K562 (cell line): Measurements from ENCODE around the gene EPHA1. TPM values are rescaled to one million over a fixed set of nuclear protein-coding genes. Genes with fewer than 3 reads are reported as not detected.

ENCODE experiments used
- ATAC-seq: fragments of 200-7000 bp; cut with Tn5 transposase; 3 replicates; pipeline ENCODE4 v1.9.1; 2020; ENCODE audit warnings: moderate library complexity
- BruUV-seq: library from RNA; stranded (reverse); fragments of 400-500 nt; replicated peaks from 2 replicates; lab custom pipeline; 2021; lab: Mats Ljungman, UMichigan
- CTCF ChIA-PET: fragments of 300-600 bp; formaldehyde crosslinking; extraction: SDS; loops from one replicate; lab custom pipeline; 2021; ENCODE audit warnings: low intra/inter-chr PET ratio; lab: Yijun Ruan, JAX
- POLR2A ChIA-PET: fragments of 300-600, 350-650 bp; sonication (Branson Sonifier 250); formaldehyde crosslinking; extraction: SDS; loops from one replicate; lab custom pipeline; 2021; ENCODE audit warnings: antibody characterized with exemption, inconsistent platforms; lab: Yijun Ruan, JAX
- DNase-seq, 4 experiments: peaks; one replicate each; pipeline versions ENCODE4 v3.0.0 to v3.0.0-alpha.2; 2011 to 2018; ENCODE audit warnings: low spot score in 3 of 4, mixed read lengths in 3 of 4; ENCODE audit errors: extremely low read depth in 1 of 4
- FAIRE-seq: peaks from 2 replicates; lab custom pipeline; 2011; peaks lifted over from hg19 to GRCh38; lab: Jason Lieb, UNC
- H2AFZ ChIP-seq: 2 replicates; pipeline ENCODE4 v1.6.0; 2011; ENCODE audit warnings: low read depth, low read length, control low read depth, inconsistent platforms
- H3K27ac ChIP-seq: fragments of 200-600 bp; 3 replicates; pipeline ENCODE4 v1.8.0; 2011; ENCODE audit warnings: low read depth, mild to moderate bottlenecking, control low read depth, inconsistent platforms, low read length, moderate library complexity, mixed read lengths; ENCODE audit errors: extremely low read depth
- H3K27me3 ChIP-seq, 2 experiments: fragments of 300-600 bp in 1 of 2; 2 replicates in 1 of 2; 3 replicates in 1 of 2; pipeline versions ENCODE4 v1.6.0 to v1.8.0; 2011; ENCODE audit warnings: inconsistent platforms in 2 of 2, low read length in 2 of 2, mild to moderate bottlenecking in 1 of 2, mixed read lengths in 1 of 2, moderate library complexity in 1 of 2; ENCODE audit not compliant: control insufficient read depth in 2 of 2, insufficient read depth in 2 of 2
- H3K36me3 ChIP-seq: fragments of 300-600 bp; 3 replicates; pipeline ENCODE4 v1.8.0; 2011; ENCODE audit warnings: mild to moderate bottlenecking, low read length, inconsistent platforms; ENCODE audit not compliant: control insufficient read depth, insufficient read depth
- H3K4me1 ChIP-seq, 2 experiments: fragments of 200-600 bp in 1 of 2; replicated peaks in 1 of 2; 2 replicates in 1 of 2; 3 replicates in 1 of 2; pipeline versions ENCODE4 v1.5.1 to v1.8.0; 2011; ENCODE audit warnings: inconsistent platforms in 2 of 2, low read length in 2 of 2, mild to moderate bottlenecking in 1 of 2, mixed read lengths in 1 of 2, moderate library complexity in 1 of 2; ENCODE audit not compliant: control insufficient read depth in 2 of 2, insufficient read depth in 2 of 2
- H3K4me2 ChIP-seq: 2 replicates; pipeline ENCODE4 v1.6.1; 2011; ENCODE audit warnings: low read length, control low read depth, inconsistent platforms, mixed read lengths; ENCODE audit not compliant: insufficient read depth
- H3K4me3 ChIP-seq: fragments of 200-600 bp; sonication (generic), shearing (Covaris generic); 2 replicates; pipeline ENCODE4 v1.5.1; 2016; ENCODE audit warnings: control low read depth, inconsistent platforms
- H3K79me2 ChIP-seq: fragments of 200-600 bp; 3 replicates; pipeline ENCODE4 v1.8.0; 2011; ENCODE audit warnings: low read length, inconsistent platforms; ENCODE audit not compliant: control insufficient read depth, insufficient read depth
- H3K9ac ChIP-seq, 2 experiments: 2 replicates each; pipeline versions ENCODE4 v1.6.0 to v1.6.1; 2011; ENCODE audit warnings: low read depth in 2 of 2, low read length in 2 of 2, control low read depth in 1 of 2, inconsistent platforms in 1 of 2, mild to moderate bottlenecking in 1 of 2, mixed read lengths in 1 of 2; ENCODE audit not compliant: insufficient read depth in 1 of 2
- H3K9me1 ChIP-seq: one replicate; pipeline ENCODE4 v1.6.0; 2011; ENCODE audit warnings: inconsistent platforms, mild to moderate bottlenecking, low read length, moderate library complexity; ENCODE audit not compliant: control insufficient read depth, insufficient read depth
- H3K9me3 ChIP-seq: replicated peaks from 2 replicates; pipeline ENCODE4 v1.5.1; 2011; ENCODE audit warnings: low read depth, low read length, inconsistent platforms; ENCODE audit not compliant: control insufficient read depth, insufficient read depth
- H4K20me1 ChIP-seq: replicated peaks from 2 replicates; pipeline ENCODE4 v1.6.1; 2011; ENCODE audit warnings: low read length, inconsistent platforms, mixed read lengths; ENCODE audit not compliant: control insufficient read depth, insufficient read depth
- EHMT2 ChIP-seq: fragments of 450-650 bp; IDR thresholded peaks from 2 replicates; pipeline ENCODE4 v1.6.1; 2018; ENCODE audit warnings: antibody characterized with exemption
- ELF1 ChIP-seq: fragments of 200-800 bp; sonication (Bioruptor generic); IDR thresholded peaks from 2 replicates; pipeline ENCODE4 v1.6.1; 2016; ENCODE audit warnings: missing genetic modification characterization, missing compliant biosample characterization
- ETV1 ChIP-seq: fragments of 450-650 bp; conservative IDR thresholded peaks from 2 replicates; pipeline ENCODE4 v1.6.1; 2016; ENCODE audit warnings: missing genetic modification characterization, control low read depth, low read depth, missing compliant biosample characterization
- FOXA3 ChIP-seq, 2 experiments: fragments of 450-650 bp in 1 of 2; sonication (generic) in 1 of 2; formaldehyde crosslinking; IDR thresholded peaks in 1 of 2; conservative IDR thresholded peaks in 1 of 2; 2 replicates each; pipeline versions ENCODE4 v1.4.0 to v1.8.0; 2020 to 2022; ENCODE audit warnings: mild to moderate bottlenecking in 2 of 2, missing genetic modification reagents in 1 of 2
- HCFC1 ChIP-seq: IDR thresholded peaks from 2 replicates; pipeline ENCODE4 v1.6.1; 2012; ENCODE audit warnings: low read depth, low read length, improper control_type of control experiment
- KLF10 ChIP-seq: fragments of 250-450 bp; sonication (Bioruptor Pico); IDR thresholded peaks from 2 replicates; pipeline ENCODE4 v1.6.1; 2021; ENCODE audit warnings: matching md5 sums
- NCOA4 ChIP-seq: fragments of 450-650 bp; IDR thresholded peaks from 2 replicates; pipeline ENCODE4 v1.6.1; 2018; ENCODE audit warnings: mild to moderate bottlenecking; ENCODE audit not compliant: partially characterized antibody
- NCOA6 ChIP-seq: fragments of 450-650 bp; IDR thresholded peaks from 2 replicates; pipeline ENCODE4 v1.6.1; 2017; ENCODE audit warnings: mild to moderate bottlenecking
- OTX1 ChIP-seq: fragments of 450-650 bp; formaldehyde crosslinking; IDR thresholded peaks from 2 replicates; pipeline ENCODE4 v1.4.0; 2022; ENCODE audit warnings: mild to moderate bottlenecking
- RCOR1 ChIP-seq, 2 experiments: IDR thresholded peaks; 2 replicates each; pipeline ENCODE4 v1.6.1; 2012; ENCODE audit warnings: low read depth in 2 of 2, low read length in 2 of 2, borderline replicate concordance in 1 of 2, improper control_type of control experiment in 1 of 2
- RFX7 ChIP-seq: fragments of 250-450 bp; sonication (Bioruptor Pico); IDR thresholded peaks from 2 replicates; pipeline ENCODE4 v1.5.1; 2021; ENCODE audit warnings: mild to moderate bottlenecking
- TBL1XR1 ChIP-seq, 2 experiments: IDR thresholded peaks; 2 replicates each; pipeline ENCODE4 v1.6.1; 2012; ENCODE audit warnings: improper control_type of control experiment in 2 of 2, low read length in 2 of 2, mild to moderate bottlenecking in 1 of 2
- TEAD4 ChIP-seq, 2 experiments: sonication (generic) in 1 of 2; formaldehyde crosslinking in 1 of 2; IDR thresholded peaks; 2 replicates each; pipeline versions ENCODE4 v1.6.1 to v1.8.0; 2012 to 2022; ENCODE audit warnings: borderline replicate concordance in 1 of 2, inconsistent platforms in 1 of 2, low read length in 1 of 2, mild to moderate bottlenecking in 1 of 2, missing genetic modification reagents in 1 of 2
- U2AF2 ChIP-seq: fragments of 200-400 bp; formaldehyde crosslinking; optimal IDR thresholded peaks from 2 replicates; pipeline ENCODE3; 2017; ENCODE audit warnings: low read depth, mild to moderate bottlenecking, low read length
- ZBTB5 ChIP-seq: fragments of 450-650 bp; IDR thresholded peaks from 2 replicates; pipeline ENCODE4 v1.6.1; 2017; ENCODE audit warnings: antibody characterized with exemption
- ZNF639 ChIP-seq, 2 experiments: fragments of 200-800 bp in 1 of 2; sonication (Bioruptor generic) in 1 of 2; sonication (generic) in 1 of 2; formaldehyde crosslinking in 1 of 2; IDR thresholded peaks in 1 of 2; conservative IDR thresholded peaks in 1 of 2; 2 replicates each; pipeline versions ENCODE4 v1.5.0 to v1.6.1; 2016 to 2020; ENCODE audit warnings: missing compliant biosample characterization in 1 of 2, missing genetic modification characterization in 1 of 2, missing genetic modification reagents in 1 of 2
- ZNF695 ChIP-seq: fragments of 450-650 bp; formaldehyde crosslinking; IDR thresholded peaks from 2 replicates; pipeline ENCODE4 v1.4.0; 2020; ENCODE audit warnings: mild to moderate bottlenecking, moderate library complexity
- ZNF780A ChIP-seq: fragments of 250-450 bp; sonication (Bioruptor Pico); IDR thresholded peaks from 2 replicates; pipeline ENCODE4 v1.5.0; 2021; ENCODE audit warnings: mild to moderate bottlenecking
- WGBS: fragments of 100-300 bp; shearing (Covaris generic); methylation state at CpG from one replicate; pipeline ENCODE4 v1.1.6; 2016; ENCODE audit warnings: low coverage, mixed read lengths; ENCODE audit not compliant: insufficient coverage; ENCODE audit errors: missing lambda C conversion rate; 5-methylcytosine and 5-hydroxymethylcytosine counted together
- in situ Hi-C: fragments of 300-500 bp; cut with MboI; formaldehyde crosslinking; loops from 4 replicates; pipeline ENCODE4 v1.15.0; 2018; ENCODE audit warnings: inconsistent platforms, mixed read lengths
- intact Hi-C: fragments of 100-400 bp; cut with micrococcal nuclease; formaldehyde crosslinking; loops from 2 replicates; pipeline ENCODE4 v1.14.2; 2022
- polyA plus RNA-seq, 8 experiments: library from polyadenylated mRNA; depleted of rRNA in 4 of 8; stranded (reverse) in 5 of 8; unstranded in 3 of 8; fragments of >200 nt; fragmentation: Nextera tagmentation in 2 of 8; fragmentation: Illumina TruSeq in 1 of 8; extraction: Ambion mirVana in 2 of 8; extraction: Trizol in 1 of 8; gene quantifications; 2 replicates each; pipeline versions ENCODE4 v1.2.1 to v1.2.3, GENCODE V29; 2011 to 2014; ENCODE audit warnings: inconsistent platforms in 1 of 8, missing spikeins in 1 of 8
- total RNA-seq, 7 experiments: library from RNA; depleted of rRNA in 6 of 7; stranded (reverse); fragments of >200 nt in 6 of 7; fragmentation: Illumina TruSeq in 2 of 7; extraction: Trizol in 2 of 7; gene quantifications; 2 replicates each; pipeline versions ENCODE4 v1.2.1 to v1.2.3, GENCODE V29; 2011 to 2021; ENCODE audit warnings: low replicate concordance in 1 of 7

Gene EPHA1
- total and polyA plus RNA-seq, 9 of the 15 experiments (the other 6 are each of a cell fraction or from before 2014, with no cell fraction given) = 0.22 to 0.57 (median 0.32) TPM; not detected in 6

GRCh38 chr7:143397710-143398530 lies 10.7 kb downstream of the EPHA1 start:
- H3K9me3 ChIP-seq = no peaks in the 10 kb centered on the region
- peaks cover 0 to 12% of the 10 kb centered on the region in 2 experiments; a peak in 2 of 5 replicates for H3K4me1 ChIP-seq
- peaks cover 17% of the 10 kb centered on the region for H4K20me1 ChIP-seq
- intact Hi-C loops = no loop called here
- TF ChIP-seq NCOA4 (no peak), OTX1 (CRISPR knock-in tag) (no peak), ZNF695 (CRISPR knock-in tag) (no peak), NCOA6 (no peak), ZBTB5 (no peak), RFX7 (CRISPR knock-in tag) (no peak), KLF10 (no peak), EHMT2 (no peak), TEAD4 (IDR thresholded peaks at IDR 0.05; ENCODE audit: low read length) (no peak), TEAD4 (CRISPR knock-in tag; IDR thresholded peaks at IDR 0.05; ENCODE audit: borderline replicate concordance) (no peak), ELF1 (tag) (no peak), ZNF639 (CRISPR knock-in tag; conservative IDR thresholded peaks at IDR 0.05 in 1 of 2, IDR thresholded peaks at IDR 0.05 in 1 of 2) (no peak), FOXA3 (CRISPR knock-in tag; conservative IDR thresholded peaks at IDR 0.05 in 1 of 2, IDR thresholded peaks at IDR 0.05 in 1 of 2) (no peak), ETV1 (tag) (no peak), HCFC1 (no peak), ZNF780A (no peak), RCOR1 (IDR thresholded peaks at IDR 0.05; ENCODE audit: borderline replicate concordance in 1 of 2, low read depth in 2 of 2, low read length in 2 of 2) (no peak), U2AF2 (no peak), TBL1XR1 (IDR thresholded peaks at IDR 0.05; ENCODE audit: low read length in 2 of 2) (no peak)
- TF ChIP-seq, all 486 proteins: peak for 0
- Histone ChIP-seq H3K79me2 (no peaks in the 10 kb centered on the region), H3K9me1 (peaks cover 3% of the 10 kb centered on the region), H2AFZ (no peak overlapping the region), H3K4me3 (no peak overlapping the region), H3K9ac (no peak overlapping the region), H3K36me3 (no peaks in the 10 kb centered on the region), H3K27me3 (peaks cover 54 to 89% of the 10 kb centered on the region in 2 experiments), H3K4me2 (no peak overlapping the region), H3K27ac (no peak overlapping the region)
- POLR2A ChIA-PET = interaction anchor here (0.6 to 0.7 kb wide), 2 partner anchors 8 to 18 kb away, joined by 3 read pairs; no protein-coding TSS in a partner anchor
- 1% methylated on average over 16 of the region's 16 CpGs for WGBS
- ATAC-seq (no peak), DNase-seq (no peak), FAIRE-seq (no peak)
- in situ Hi-C loops = no loop called here
- no TSS peak for BruUV-seq
- CTCF ChIA-PET = no interaction called here
